Measurements from ENCODE around the gene IL12A. TPM values are rescaled to one million over a fixed set of nuclear protein-coding genes. Genes with fewer than 3 reads are reported as not detected.

IL12A gene
- 1 to 10 TPM; 1.8 to 3.0 (median 2.1) TPM for total RNA-seq (2021; fragmentation: NEBNext Ultra II Directional; extraction: Animal tissue kit (Norgen Biotek cat#: 25700))
- long read RNA-seq, partial matches to known transcripts = 0 of 4 reads
- long read RNA-seq, other reads (novel, unspliced or antisense) = 0 of 4 reads

- H3K27ac Mint-ChIP-seq = peak within 1 kb of the TSS; percentile 74
- peaks cover 9% of the 10 kb centered on the region; the same call in 1 of the 2 replicates for H3K9me3 Mint-ChIP-seq
- peaks cover 2% of the 10 kb centered on the region; the same call in 1 of the 2 replicates for H3K27me3 Mint-ChIP-seq (ENCODE audit: insufficient read depth)
- H3K4me3 Mint-ChIP-seq = peak within 1 kb of the TSS; percentile 89
- DNase-seq = peak; percentile 42
- H3K36me3 Mint-ChIP-seq (ENCODE audit: low read depth) = peaks cover 16% of the 10 kb centered on the region
- peak; percentile 98 for TF ChIP-seq CTCF (IDR thresholded peaks at IDR 0.05)
- H3K4me1 Mint-ChIP-seq (ENCODE audit: low read depth) = peaks cover 53% of the 10 kb centered on the region
These were observed at the start of gene IL12A for GRCh38 chr3:159988617-159989271. Gene IL12A, plus strand, starts transcription at chr3:159988835.

GRCh38 chr3:159941038-159942000 lies 47.3 kb upstream of the IL12A start:
- no peak for TF ChIP-seq CTCF (IDR thresholded peaks at IDR 0.05)
- Mint-ChIP-seq H3K36me3 (ENCODE audit: low read depth) (peaks cover 8% of the 10 kb centered on the region; the same call in 1 of the 2 replicates), H3K4me3 (no peak overlapping the region), H3K4me1 (ENCODE audit: low read depth) (peaks cover 62% of the 10 kb centered on the region), H3K27ac (peak overlapping the region; percentile 42), H3K9me3 (no peaks in the 10 kb centered on the region), H3K27me3 (ENCODE audit: insufficient read depth) (no peaks in the 10 kb centered on the region; the same call in 1 of the 2 replicates)
- DNase-seq = peak; percentile 28

DNA sequence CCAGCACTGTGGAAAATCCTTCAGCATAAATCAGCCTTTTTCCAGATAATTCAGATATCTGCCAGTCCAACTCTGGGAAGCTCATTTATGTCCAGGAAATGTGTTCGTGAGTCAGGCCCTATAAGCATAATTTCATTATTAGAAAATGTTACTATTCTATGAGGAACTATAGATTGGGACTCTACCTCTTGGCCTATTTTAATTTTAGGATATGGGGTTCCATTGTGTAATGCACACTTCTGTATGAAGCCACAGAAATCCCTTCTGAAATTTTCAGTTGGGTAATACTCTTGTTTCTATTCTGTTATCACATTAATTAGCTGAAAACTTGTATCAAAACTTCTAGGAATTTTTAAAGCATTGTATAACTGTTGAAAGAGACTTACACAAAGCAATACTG lies 43.9 kb upstream of the IL12A start:
- no peak for DNase-seq
- Mint-ChIP-seq H3K4me1 (ENCODE audit: low read depth) (peaks cover 72% of the 10 kb centered on the region), H3K27me3 (ENCODE audit: insufficient read depth) (no peaks in the 10 kb centered on the region; the same call in 1 of the 2 replicates), H3K9me3 (no peaks in the 10 kb centered on the region), H3K27ac (no peak overlapping the region), H3K4me3 (no peak overlapping the region), H3K36me3 (ENCODE audit: low read depth) (0 out of 2 replicates have a peak, but pooled peaks cover 4% of the 10 kb centered on the region)
- no peak for TF ChIP-seq CTCF (IDR thresholded peaks at IDR 0.05)

DNA sequence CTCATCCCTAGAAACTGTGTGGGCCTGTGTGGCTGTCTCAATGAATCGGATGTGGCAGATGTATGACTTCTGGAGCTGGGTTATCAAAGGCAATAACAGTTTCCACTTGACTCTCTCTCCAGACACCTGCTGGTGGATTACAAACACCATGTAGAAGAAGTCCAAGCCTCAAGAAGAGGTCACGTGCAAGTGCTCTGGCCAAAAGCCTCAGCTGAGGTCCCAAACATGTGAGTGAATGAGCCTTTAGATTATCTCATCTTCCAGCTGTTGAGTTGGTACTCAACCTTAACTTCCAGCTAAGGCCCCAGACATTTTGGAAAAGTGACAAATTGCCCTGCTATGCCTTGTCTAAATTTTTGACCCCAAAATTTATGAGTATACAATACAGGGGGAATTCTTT lies 42.7 kb upstream of the IL12A start:
- Mint-ChIP-seq H3K27ac (no peak overlapping the region), H3K27me3 (ENCODE audit: insufficient read depth) (no peaks in the 10 kb centered on the region; the same call in 1 of the 2 replicates), H3K9me3 (no peaks in the 10 kb centered on the region), H3K4me3 (no peak overlapping the region), H3K36me3 (ENCODE audit: low read depth) (0 out of 2 replicates have a peak, but pooled peaks cover 4% of the 10 kb centered on the region), H3K4me1 (ENCODE audit: low read depth) (peaks cover 69% of the 10 kb centered on the region)
- DNase-seq = no peak
- no peak for TF ChIP-seq CTCF (IDR thresholded peaks at IDR 0.05)

- Mint-ChIP-seq H3K27ac (peak overlapping the region; percentile 76), H3K4me3 (no peak overlapping the region), H3K9me3 (no peaks in the 10 kb centered on the region), H3K36me3 (ENCODE audit: low read depth) (0 out of 2 replicates have a peak, but pooled peaks cover 4% of the 10 kb centered on the region), H3K4me1 (ENCODE audit: low read depth) (peaks cover 56% of the 10 kb centered on the region), H3K27me3 (ENCODE audit: insufficient read depth) (no peaks in the 10 kb centered on the region; the same call in 1 of the 2 replicates)
- DNase-seq = peak; percentile 95
- no peak for TF ChIP-seq CTCF (IDR thresholded peaks at IDR 0.05)
These were observed 41.4 kb upstream of the IL12A start for GRCh38 chr3:159947220-159947619.

Data from HFFc6 (cell line).